ENCODE results near the gene FAM120C.

FAM120C gene

GRCh38 chrX:54182864-54183613, at the start of gene FAM120C:
FAM120C (minus strand) TSS chrX:54183254; CDS start chrX:54183198, 56 bp downstream.
- DNase-seq: peak; percentile 86

GRCh38 chrX:54230435-54231148, 47.5 kb upstream of the FAM120C start:
- DNase-seq: no peak

GRCh38 chrX:54223581-54223980, 40.5 kb upstream of the FAM120C start:
- DNase-seq: no peak

- DNase-seq: no peak
These were observed 30.5 kb upstream of the FAM120C start for GRCh38 chrX:54213603-54214002.

- no peak for DNase-seq
These were observed 25.5 kb upstream of the FAM120C start for GRCh38 chrX:54208531-54208930.

- no peak for DNase-seq
These were observed 15.2 kb upstream of the FAM120C start for GRCh38 chrX:54198262-54198661.

GRCh38 chrX:54194982-54195588, 12.0 kb upstream of the FAM120C start:
- DNase-seq: no peak

GRCh38 chrX:54193085-54193821, 10.2 kb upstream of the FAM120C start:
- no peak for DNase-seq

- DNase-seq: no peak
These were observed 1.4 kb upstream of the FAM120C start for GRCh38 chrX:54184474-54184873.

GRCh38 chrX:54182194-54182863, 725 bp downstream of the FAM120C start:
- peak; percentile 64 for DNase-seq

- no peak for DNase-seq
These were observed 1.7 kb downstream of the FAM120C start for GRCh38 chrX:54181202-54181953.

- DNase-seq: no peak
These were observed 2.7 kb downstream of the FAM120C start for GRCh38 chrX:54180403-54180802.

GRCh38 chrX:54178100-54178940, 4.7 kb downstream of the FAM120C start:
- DNase-seq: no peak

GRCh38 chrX:54177306-54177705, 5.7 kb downstream of the FAM120C start:
- no peak for DNase-seq

- no peak for DNase-seq
These were observed 9.3 kb downstream of the FAM120C start for GRCh38 chrX:54173791-54174190.

- no peak for DNase-seq
These were observed 10.6 kb downstream of the FAM120C start for GRCh38 chrX:54172455-54172854.

GRCh38 chrX:54171527-54172250, 11.4 kb downstream of the FAM120C start:
- no peak for DNase-seq

GRCh38 chrX:54171091-54171490, 12.0 kb downstream of the FAM120C start:
- no peak for DNase-seq

- no peak for DNase-seq
These were observed 16.1 kb downstream of the FAM120C start for GRCh38 chrX:54166915-54167314.

GRCh38 chrX:54157561-54157960, 25.5 kb downstream of the FAM120C start:
- no peak for DNase-seq

Measured in NCI-H146 (cell line).